Endothelial cell of umbilical vein (primary cell): ENCODE results near the gene CS.

Experiments
- EZH2 ChIP-seq: IDR thresholded peaks from 2 replicates; pipeline ENCODE4 v1.6.1; 2012; ENCODE audit warnings: borderline replicate concordance, low read depth, mild to moderate bottlenecking, moderate library complexity, low read length, inconsistent platforms; ENCODE audit not compliant: severe bottlenecking
- FOS ChIP-seq: IDR thresholded peaks from 2 replicates; pipeline ENCODE4 v1.6.1; 2011; ENCODE audit warnings: mild to moderate bottlenecking, low read length, moderate library complexity, borderline replicate concordance; ENCODE audit not compliant: insufficient read depth
- JUN ChIP-seq: IDR thresholded peaks from 2 replicates; pipeline ENCODE4 v1.6.1; 2011; ENCODE audit warnings: borderline replicate concordance, low read depth; ENCODE audit not compliant: insufficient read length, insufficient read depth
- POLR2A ChIP-seq: IDR thresholded peaks from 2 replicates; pipeline ENCODE4 v1.6.1; 2012; ENCODE audit warnings: low read depth, mild to moderate bottlenecking, control low read depth, low read length
- POLR2AphosphoS5 ChIP-seq: IDR thresholded peaks from 2 replicates; pipeline ENCODE4 v1.6.1; 2012; ENCODE audit warnings: low read depth, mild to moderate bottlenecking, control low read depth, low read length, moderate library complexity; ENCODE audit not compliant: insufficient read depth
- TF ChIP-seq, protein P1 (sequence below), 2 donors: IDR thresholded peaks; 1 replicate in 1 of 2; 2 replicates in 1 of 2; pipeline ENCODE4 v1.5.1; 2011; ENCODE audit warnings: low read length in 2 of 2, mild to moderate bottlenecking in 2 of 2, moderate library complexity in 2 of 2, control low read depth in 1 of 2, inconsistent platforms in 1 of 2, low read depth in 1 of 2; ENCODE audit not compliant: insufficient read depth in 1 of 2; ENCODE audit errors: extremely low read depth in 1 of 2

DNA sequence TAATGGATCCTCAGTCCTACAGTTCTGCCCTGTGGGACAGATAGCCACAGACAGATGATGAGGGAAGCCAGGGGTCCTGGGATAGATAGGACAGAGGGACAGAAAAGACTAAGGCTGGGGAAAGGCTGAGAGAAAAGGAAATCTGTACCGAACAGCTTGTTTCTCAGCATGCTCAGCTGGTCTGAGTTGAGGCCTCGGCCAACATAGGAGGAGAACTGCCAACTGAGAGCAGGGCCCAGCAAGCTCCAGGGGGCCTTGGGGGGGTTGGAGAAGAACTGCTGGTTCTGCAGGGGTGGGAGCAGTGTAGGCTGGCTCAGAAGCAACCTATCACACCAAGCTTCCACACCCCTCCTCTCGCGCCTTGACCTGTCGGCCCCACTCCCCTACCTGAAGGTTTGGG lies 48.6 kb upstream of the CS start:
- TF ChIP-seq, protein P1, sequence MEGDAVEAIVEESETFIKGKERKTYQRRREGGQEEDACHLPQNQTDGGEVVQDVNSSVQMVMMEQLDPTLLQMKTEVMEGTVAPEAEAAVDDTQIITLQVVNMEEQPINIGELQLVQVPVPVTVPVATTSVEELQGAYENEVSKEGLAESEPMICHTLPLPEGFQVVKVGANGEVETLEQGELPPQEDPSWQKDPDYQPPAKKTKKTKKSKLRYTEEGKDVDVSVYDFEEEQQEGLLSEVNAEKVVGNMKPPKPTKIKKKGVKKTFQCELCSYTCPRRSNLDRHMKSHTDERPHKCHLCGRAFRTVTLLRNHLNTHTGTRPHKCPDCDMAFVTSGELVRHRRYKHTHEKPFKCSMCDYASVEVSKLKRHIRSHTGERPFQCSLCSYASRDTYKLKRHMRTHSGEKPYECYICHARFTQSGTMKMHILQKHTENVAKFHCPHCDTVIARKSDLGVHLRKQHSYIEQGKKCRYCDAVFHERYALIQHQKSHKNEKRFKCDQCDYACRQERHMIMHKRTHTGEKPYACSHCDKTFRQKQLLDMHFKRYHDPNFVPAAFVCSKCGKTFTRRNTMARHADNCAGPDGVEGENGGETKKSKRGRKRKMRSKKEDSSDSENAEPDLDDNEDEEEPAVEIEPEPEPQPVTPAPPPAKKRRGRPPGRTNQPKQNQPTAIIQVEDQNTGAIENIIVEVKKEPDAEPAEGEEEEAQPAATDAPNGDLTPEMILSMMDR (IDR thresholded peaks at IDR 0.05; ENCODE audit: extremely low read depth in 1 of 2, insufficient read depth in 1 of 2, low read depth in 1 of 2, low read length in 2 of 2), result no peak
- TF ChIP-seq EZH2 (no peak), POLR2AphosphoS5 (no peak), POLR2A (no peak), JUN (no peak), FOS (no peak)
